Endothelial cell of umbilical vein (primary cell): ENCODE results near the gene RDX.
"Not testable (repeated sequence)": the region's sequence is repeated elsewhere in the genome, so short reads cannot be mapped to it uniquely, and the experiment has no call there.

Experiments used
- EZH2 ChIP-seq: IDR thresholded peaks from 2 replicates; pipeline ENCODE4 v1.6.1; 2012; ENCODE audit warnings: borderline replicate concordance, low read depth, mild to moderate bottlenecking, moderate library complexity, low read length, inconsistent platforms; ENCODE audit not compliant: severe bottlenecking
- FOS ChIP-seq: IDR thresholded peaks from 2 replicates; pipeline ENCODE4 v1.6.1; 2011; ENCODE audit warnings: mild to moderate bottlenecking, low read length, moderate library complexity, borderline replicate concordance; ENCODE audit not compliant: insufficient read depth
- GATA2 ChIP-seq: IDR thresholded peaks from 2 replicates; pipeline ENCODE4 v1.7.0; 2011; ENCODE audit warnings: low read depth, mild to moderate bottlenecking, moderate library complexity, mixed read lengths, low read length; ENCODE audit not compliant: insufficient read length, insufficient read depth
- JUN ChIP-seq: IDR thresholded peaks from 2 replicates; pipeline ENCODE4 v1.6.1; 2011; ENCODE audit warnings: borderline replicate concordance, low read depth; ENCODE audit not compliant: insufficient read length, insufficient read depth
- MAX ChIP-seq: IDR thresholded peaks from 2 replicates; pipeline ENCODE4 v1.6.1; 2011; ENCODE audit not compliant: insufficient read depth, insufficient read length
- MYC ChIP-seq: IDR thresholded peaks from one replicate; pipeline ENCODE4 v1.6.1; 2011; ENCODE audit warnings: mild to moderate bottlenecking, low read depth, low read length
- POLR2A ChIP-seq: IDR thresholded peaks from 2 replicates; pipeline ENCODE4 v1.6.1; 2012; ENCODE audit warnings: low read depth, mild to moderate bottlenecking, control low read depth, low read length
- POLR2AphosphoS5 ChIP-seq: IDR thresholded peaks from 2 replicates; pipeline ENCODE4 v1.6.1; 2012; ENCODE audit warnings: low read depth, mild to moderate bottlenecking, control low read depth, low read length, moderate library complexity; ENCODE audit not compliant: insufficient read depth
- TF ChIP-seq, protein P1 (sequence below), 2 donors: IDR thresholded peaks; 1 replicate in 1 of 2; 2 replicates in 1 of 2; pipeline ENCODE4 v1.5.1; 2011; ENCODE audit warnings: low read length in 2 of 2, mild to moderate bottlenecking in 2 of 2, moderate library complexity in 2 of 2, control low read depth in 1 of 2, inconsistent platforms in 1 of 2, low read depth in 1 of 2; ENCODE audit not compliant: insufficient read depth in 1 of 2; ENCODE audit errors: extremely low read depth in 1 of 2

- TF ChIP-seq, protein P1, sequence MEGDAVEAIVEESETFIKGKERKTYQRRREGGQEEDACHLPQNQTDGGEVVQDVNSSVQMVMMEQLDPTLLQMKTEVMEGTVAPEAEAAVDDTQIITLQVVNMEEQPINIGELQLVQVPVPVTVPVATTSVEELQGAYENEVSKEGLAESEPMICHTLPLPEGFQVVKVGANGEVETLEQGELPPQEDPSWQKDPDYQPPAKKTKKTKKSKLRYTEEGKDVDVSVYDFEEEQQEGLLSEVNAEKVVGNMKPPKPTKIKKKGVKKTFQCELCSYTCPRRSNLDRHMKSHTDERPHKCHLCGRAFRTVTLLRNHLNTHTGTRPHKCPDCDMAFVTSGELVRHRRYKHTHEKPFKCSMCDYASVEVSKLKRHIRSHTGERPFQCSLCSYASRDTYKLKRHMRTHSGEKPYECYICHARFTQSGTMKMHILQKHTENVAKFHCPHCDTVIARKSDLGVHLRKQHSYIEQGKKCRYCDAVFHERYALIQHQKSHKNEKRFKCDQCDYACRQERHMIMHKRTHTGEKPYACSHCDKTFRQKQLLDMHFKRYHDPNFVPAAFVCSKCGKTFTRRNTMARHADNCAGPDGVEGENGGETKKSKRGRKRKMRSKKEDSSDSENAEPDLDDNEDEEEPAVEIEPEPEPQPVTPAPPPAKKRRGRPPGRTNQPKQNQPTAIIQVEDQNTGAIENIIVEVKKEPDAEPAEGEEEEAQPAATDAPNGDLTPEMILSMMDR (IDR thresholded peaks at IDR 0.05; ENCODE audit: extremely low read depth in 1 of 2, insufficient read depth in 1 of 2, low read depth in 1 of 2, low read length in 2 of 2), result not testable (repeated sequence)
- TF ChIP-seq POLR2A, POLR2AphosphoS5, MYC, EZH2, GATA2, JUN, MAX, FOS: not testable (repeated sequence)
These were observed 4.3 kb downstream of the RDX start for GRCh38 chr11:110292146-110292545.
